Posterior vena cava (tissue), 2 donors: ENCODE data around the gene ZNF821. TPM values are rescaled to one million over a fixed set of nuclear protein-coding genes. Genes with fewer than 3 reads are reported as not detected.
"Not testable (repeated sequence)": the region's sequence is repeated elsewhere in the genome, so short reads cannot be mapped to it uniquely, and the experiment has no call there.

Experiments used
- DNase-seq: peaks from one replicate; pipeline ENCODE4 v3.0.0-alpha.2; 2020; ENCODE audit warnings: low spot score
- intact Hi-C, 2 donors: fragments of 100-400 bp; cut with DNase I; formaldehyde crosslinking; loops; one replicate each; pipeline versions ENCODE4 v1.14.1 to v1.14.2; 2022 to 2023
- total RNA-seq, 2 donors: library from RNA; stranded (reverse); fragmentation: NEBNext Ultra II Directional; extraction: Animal tissue kit (Norgen Biotek cat#: 25700); gene quantifications; one replicate each; pipeline ENCODE4 v1.2.1, GENCODE V29; 2021
- donor health status: DM: yes; HTN: yes; CAD: no.
- donor health status: DM: yes; HTN: yes; CAD: no.

ZNF821 gene
- total RNA-seq, 2 donors from 2014 or later = 5.7 to 6.1 TPM

- intact Hi-C loops, DNase-seq: not testable (repeated sequence)
Observed at GRCh38 chr16:71905765-71906164, 21.8 kb upstream of the ZNF821 start.

- no peak for DNase-seq
- intact Hi-C loops = no loop called here
Observed at GRCh38 chr16:71904239-71904638, 20.3 kb upstream of the ZNF821 start.

GRCh38 chr16:71903608-71904007 lies 19.6 kb upstream of the ZNF821 start:
- no peak for DNase-seq
- intact Hi-C loops = no loop called here

- intact Hi-C loops = no loop called here
- DNase-seq = no peak
Observed at GRCh38 chr16:71902656-71903365, 18.8 kb upstream of the ZNF821 start.

- intact Hi-C loops = no loop called here
- no peak for DNase-seq
Observed at GRCh38 chr16:71899171-71899570, 15.2 kb upstream of the ZNF821 start.

- intact Hi-C loops = no loop called here
- no peak for DNase-seq
Observed at GRCh38 chr16:71896764-71897368, 12.9 kb upstream of the ZNF821 start.

GRCh38 chr16:71895679-71896365 lies 11.8 kb upstream of the ZNF821 start:
- DNase-seq = peak; percentile 84
- intact Hi-C loops = no loop called here

- intact Hi-C loops = no loop called here
- peak; percentile 100 for DNase-seq
Observed at GRCh38 chr16:71894921-71895678, 11.1 kb upstream of the ZNF821 start, which contains the start of gene IST1. TSS of gene IST1 (plus strand) at chr16:71895531. CDS start at chr16:71915641, 20,110 bp downstream.

- no peak for DNase-seq
Observed at GRCh38 chr16:71894229-71894920, 10.4 kb upstream of the ZNF821 start.

GRCh38 chr16:71893888-71894228 lies 9.9 kb upstream of the ZNF821 start:
- DNase-seq = no peak
- intact Hi-C loops = no loop called here

More at GRCh38 chr16:71894229-71894920, 10.4 kb upstream of the ZNF821 start:
- intact Hi-C loops = no loop called here

- intact Hi-C loops = no loop called here
- no peak for DNase-seq
Observed at GRCh38 chr16:71889147-71889546, 5.2 kb upstream of the ZNF821 start.

GRCh38 chr16:71885261-71885650 lies 1.3 kb upstream of the ZNF821 start:
- intact Hi-C loops = no loop called here
- DNase-seq = no peak

- intact Hi-C loops = loop anchor here in 1 of 2 donors (5.0 kb wide), 1 partner anchor 79 kb away; no protein-coding TSS in a partner anchor
- no peak for DNase-seq
Observed at GRCh38 chr16:71883168-71883848, 674 bp downstream of the ZNF821 start.

GRCh38 chr16:71882505-71883167 lies 1.3 kb downstream of the ZNF821 start:
- DNase-seq = no peak
- intact Hi-C loops = loop anchor here in 1 of 2 donors (5.0 kb wide), 1 partner anchor 80 kb away; no protein-coding TSS in a partner anchor

GRCh38 chr16:71880176-71880575 lies 3.8 kb downstream of the ZNF821 start:
- DNase-seq = no peak
- intact Hi-C loops = loop anchor here in 1 of 2 donors (5.0 kb wide), 1 partner anchor 82 kb away; no protein-coding TSS in a partner anchor

- no peak for DNase-seq
- intact Hi-C loops = no loop called here
Observed at GRCh38 chr16:71878911-71879310, 5.1 kb downstream of the ZNF821 start.

- no peak for DNase-seq
- intact Hi-C loops = no loop called here
Observed at GRCh38 chr16:71873199-71873598, 10.8 kb downstream of the ZNF821 start.

GRCh38 chr16:71870818-71871217 lies 13.2 kb downstream of the ZNF821 start:
- no peak for DNase-seq
- intact Hi-C loops = no loop called here
